Measurements from ENCODE around the gene DNAJA4.

The DNAJA4 gene

DNA sequence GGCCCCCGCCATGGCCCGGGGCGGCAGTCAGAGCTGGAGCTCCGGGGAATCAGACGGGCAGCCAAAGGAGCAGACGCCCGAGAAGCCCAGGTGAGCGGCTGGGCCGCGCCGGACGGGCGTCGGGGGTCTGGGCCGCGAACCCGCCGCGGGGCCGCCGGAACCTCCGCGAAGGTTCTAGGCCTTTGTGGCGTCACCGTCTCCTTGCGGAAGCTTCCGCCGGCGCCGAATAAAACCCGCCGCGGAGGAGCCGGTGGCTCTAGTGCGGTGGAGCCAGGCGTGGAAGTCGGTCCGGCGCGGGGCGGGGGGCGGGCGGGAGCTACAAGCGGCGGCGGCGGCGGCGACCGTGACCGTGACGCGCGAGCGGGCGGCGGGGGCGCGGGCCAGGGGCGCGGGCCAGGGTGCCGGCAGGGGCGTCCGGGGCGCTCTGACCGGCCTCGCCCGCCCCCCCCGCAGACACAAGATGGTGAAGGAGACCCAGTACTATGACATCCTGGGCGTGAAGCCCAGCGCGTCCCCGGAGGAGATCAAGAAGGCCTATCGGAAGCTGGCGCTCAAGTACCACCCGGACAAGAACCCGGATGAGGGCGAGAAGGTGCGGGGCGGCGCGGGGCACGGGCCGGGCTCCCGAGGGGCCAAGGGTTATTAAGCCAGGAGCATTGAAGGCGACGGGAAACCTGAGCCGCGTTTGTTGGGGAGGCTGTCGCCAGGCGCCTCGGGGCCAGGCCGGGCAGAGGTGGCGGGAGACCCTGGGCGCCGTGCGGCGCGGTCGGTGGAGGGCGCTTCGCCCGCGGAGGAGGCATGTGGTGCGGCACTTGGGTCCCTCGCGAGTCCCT lies at the start of gene DNAJA4:
DNAJA4 (plus strand) TSS at position 259 of the 833 bp plus-strand sequence; CDS start at position 461, 202 bp downstream.
- TF ChIP-seq, protein P1, sequence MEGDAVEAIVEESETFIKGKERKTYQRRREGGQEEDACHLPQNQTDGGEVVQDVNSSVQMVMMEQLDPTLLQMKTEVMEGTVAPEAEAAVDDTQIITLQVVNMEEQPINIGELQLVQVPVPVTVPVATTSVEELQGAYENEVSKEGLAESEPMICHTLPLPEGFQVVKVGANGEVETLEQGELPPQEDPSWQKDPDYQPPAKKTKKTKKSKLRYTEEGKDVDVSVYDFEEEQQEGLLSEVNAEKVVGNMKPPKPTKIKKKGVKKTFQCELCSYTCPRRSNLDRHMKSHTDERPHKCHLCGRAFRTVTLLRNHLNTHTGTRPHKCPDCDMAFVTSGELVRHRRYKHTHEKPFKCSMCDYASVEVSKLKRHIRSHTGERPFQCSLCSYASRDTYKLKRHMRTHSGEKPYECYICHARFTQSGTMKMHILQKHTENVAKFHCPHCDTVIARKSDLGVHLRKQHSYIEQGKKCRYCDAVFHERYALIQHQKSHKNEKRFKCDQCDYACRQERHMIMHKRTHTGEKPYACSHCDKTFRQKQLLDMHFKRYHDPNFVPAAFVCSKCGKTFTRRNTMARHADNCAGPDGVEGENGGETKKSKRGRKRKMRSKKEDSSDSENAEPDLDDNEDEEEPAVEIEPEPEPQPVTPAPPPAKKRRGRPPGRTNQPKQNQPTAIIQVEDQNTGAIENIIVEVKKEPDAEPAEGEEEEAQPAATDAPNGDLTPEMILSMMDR (IDR thresholded peaks at IDR 0.05; ENCODE audit: extremely low read depth, insufficient read depth, missing control alignments): peak; percentile 28
- in situ Hi-C loops (cut with MboI; ENCODE audit: low pct_unique_long_range_greater_than_20kb, low sequenced_read_pairs, unreplicated experiment): no loop called here
- peak; percentile 81 for DNase-seq (ENCODE audit: low spot score)

GRCh38 chr15:78216276-78217104 lies 47.9 kb upstream of the DNAJA4 start:
- in situ Hi-C loops (cut with MboI; ENCODE audit: low pct_unique_long_range_greater_than_20kb, low sequenced_read_pairs, unreplicated experiment): no loop called here
- no peak for DNase-seq (ENCODE audit: low spot score)
- TF ChIP-seq, protein P1 (IDR thresholded peaks at IDR 0.05; ENCODE audit: extremely low read depth, insufficient read depth, missing control alignments): no peak

DNA sequence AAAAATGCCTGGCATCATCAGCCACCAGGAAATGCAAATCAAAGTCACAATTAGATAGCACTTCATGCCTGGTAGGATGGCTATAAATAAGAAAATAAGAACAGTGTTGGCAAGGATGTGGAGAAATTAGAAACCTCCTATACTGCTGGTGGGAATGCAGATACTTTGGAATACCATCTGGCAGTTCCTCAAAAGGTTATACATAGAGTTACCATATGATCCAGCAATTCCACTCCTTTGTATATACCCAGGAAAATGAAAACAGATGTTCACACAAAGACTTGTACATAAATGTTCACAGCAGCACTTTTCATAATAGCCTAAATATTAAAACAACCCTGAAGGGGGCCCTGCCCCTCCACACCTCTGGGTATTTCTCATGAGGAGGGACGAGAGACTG lies 43.6 kb upstream of the DNAJA4 start:
- TF ChIP-seq, protein P1 (IDR thresholded peaks at IDR 0.05; ENCODE audit: extremely low read depth, insufficient read depth, missing control alignments): no peak
- in situ Hi-C loops (cut with MboI; ENCODE audit: low pct_unique_long_range_greater_than_20kb, low sequenced_read_pairs, unreplicated experiment): no loop called here
- DNase-seq (ENCODE audit: low spot score): no peak

- TF ChIP-seq, protein P1 (IDR thresholded peaks at IDR 0.05; ENCODE audit: extremely low read depth, insufficient read depth, missing control alignments): no peak
- in situ Hi-C loops (cut with MboI; ENCODE audit: low pct_unique_long_range_greater_than_20kb, low sequenced_read_pairs, unreplicated experiment): no loop called here
- no peak for DNase-seq (ENCODE audit: low spot score)
Observed at GRCh38 chr15:78222745-78223395, 41.5 kb upstream of the DNAJA4 start.

- TF ChIP-seq, protein P1 (IDR thresholded peaks at IDR 0.05; ENCODE audit: extremely low read depth, insufficient read depth, missing control alignments): no peak
- in situ Hi-C loops (cut with MboI; ENCODE audit: low pct_unique_long_range_greater_than_20kb, low sequenced_read_pairs, unreplicated experiment): no loop called here
- no peak for DNase-seq (ENCODE audit: low spot score)
Observed at GRCh38 chr15:78223396-78224022, 40.9 kb upstream of the DNAJA4 start.

DNA sequence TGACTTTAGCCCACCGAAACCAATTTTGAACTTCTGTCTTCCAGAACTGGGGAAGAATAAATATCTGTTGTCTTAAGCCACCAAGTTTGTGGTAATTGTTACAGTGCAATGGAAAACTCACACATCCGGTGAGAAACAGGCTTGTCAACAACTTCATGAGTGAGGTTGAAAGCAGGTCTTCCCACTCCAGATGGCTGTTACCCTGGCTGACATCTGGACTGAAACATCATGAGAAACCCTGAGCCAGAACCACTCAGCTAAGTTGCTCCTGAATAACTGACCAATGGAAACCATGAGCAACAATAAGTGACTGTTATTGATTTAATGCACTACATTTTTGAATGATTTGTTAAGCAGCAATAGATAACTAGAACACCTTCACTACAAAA lies 40.3 kb upstream of the DNAJA4 start:
- no peak for DNase-seq (ENCODE audit: low spot score)
- in situ Hi-C loops (cut with MboI; ENCODE audit: low pct_unique_long_range_greater_than_20kb, low sequenced_read_pairs, unreplicated experiment): no loop called here
- TF ChIP-seq, protein P1 (IDR thresholded peaks at IDR 0.05; ENCODE audit: extremely low read depth, insufficient read depth, missing control alignments): no peak
